GM19035 (cell line): ENCODE results near the gene AKAP12.

ENCODE experiments used
- ATAC-seq: cut with Tn5 transposase; IDR thresholded peaks from one replicate; pipeline ENCODE4 v1.9.1; 2021; ENCODE audit not compliant: unreplicated experiment

The AKAP12 gene, protein sequence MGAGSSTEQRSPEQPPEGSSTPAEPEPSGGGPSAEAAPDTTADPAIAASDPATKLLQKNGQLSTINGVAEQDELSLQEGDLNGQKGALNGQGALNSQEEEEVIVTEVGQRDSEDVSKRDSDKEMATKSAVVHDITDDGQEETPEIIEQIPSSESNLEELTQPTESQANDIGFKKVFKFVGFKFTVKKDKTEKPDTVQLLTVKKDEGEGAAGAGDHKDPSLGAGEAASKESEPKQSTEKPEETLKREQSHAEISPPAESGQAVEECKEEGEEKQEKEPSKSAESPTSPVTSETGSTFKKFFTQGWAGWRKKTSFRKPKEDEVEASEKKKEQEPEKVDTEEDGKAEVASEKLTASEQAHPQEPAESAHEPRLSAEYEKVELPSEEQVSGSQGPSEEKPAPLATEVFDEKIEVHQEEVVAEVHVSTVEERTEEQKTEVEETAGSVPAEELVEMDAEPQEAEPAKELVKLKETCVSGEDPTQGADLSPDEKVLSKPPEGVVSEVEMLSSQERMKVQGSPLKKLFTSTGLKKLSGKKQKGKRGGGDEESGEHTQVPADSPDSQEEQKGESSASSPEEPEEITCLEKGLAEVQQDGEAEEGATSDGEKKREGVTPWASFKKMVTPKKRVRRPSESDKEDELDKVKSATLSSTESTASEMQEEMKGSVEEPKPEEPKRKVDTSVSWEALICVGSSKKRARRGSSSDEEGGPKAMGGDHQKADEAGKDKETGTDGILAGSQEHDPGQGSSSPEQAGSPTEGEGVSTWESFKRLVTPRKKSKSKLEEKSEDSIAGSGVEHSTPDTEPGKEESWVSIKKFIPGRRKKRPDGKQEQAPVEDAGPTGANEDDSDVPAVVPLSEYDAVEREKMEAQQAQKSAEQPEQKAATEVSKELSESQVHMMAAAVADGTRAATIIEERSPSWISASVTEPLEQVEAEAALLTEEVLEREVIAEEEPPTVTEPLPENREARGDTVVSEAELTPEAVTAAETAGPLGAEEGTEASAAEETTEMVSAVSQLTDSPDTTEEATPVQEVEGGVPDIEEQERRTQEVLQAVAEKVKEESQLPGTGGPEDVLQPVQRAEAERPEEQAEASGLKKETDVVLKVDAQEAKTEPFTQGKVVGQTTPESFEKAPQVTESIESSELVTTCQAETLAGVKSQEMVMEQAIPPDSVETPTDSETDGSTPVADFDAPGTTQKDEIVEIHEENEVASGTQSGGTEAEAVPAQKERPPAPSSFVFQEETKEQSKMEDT (N-terminal part only)

GRCh38 chr6:151239603-151240035, at the start of gene AKAP12:
AKAP12 (plus strand) TSS chr6:151239967; CDS start chr6:151240563, 596 bp downstream.
- ATAC-seq, result no peak

DNA sequence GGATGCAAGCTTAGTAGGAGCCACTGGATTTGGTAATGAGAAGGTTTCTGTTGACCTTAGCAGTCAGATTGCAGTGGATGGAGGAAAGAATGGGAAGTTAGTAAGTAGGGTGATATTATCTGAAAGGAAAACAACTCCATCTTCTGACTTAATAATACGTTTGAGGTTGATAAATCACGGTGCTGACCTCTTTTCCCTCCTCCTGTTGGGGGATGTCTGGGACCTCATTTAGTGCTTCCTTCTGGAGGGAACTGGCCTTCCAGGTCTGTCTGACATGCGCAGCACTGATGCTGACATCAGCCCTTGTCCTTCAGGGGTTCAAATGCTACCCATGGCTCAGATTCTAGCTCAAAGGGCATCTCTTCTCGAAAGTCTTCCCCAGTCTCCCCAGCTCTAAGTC, 48.2 kb upstream of the AKAP12 start:
- ATAC-seq, result no peak

GRCh38 chr6:151196555-151196954, 43.2 kb upstream of the AKAP12 start:
- no peak for ATAC-seq

GRCh38 chr6:151197556-151197955, 42.2 kb upstream of the AKAP12 start:
- ATAC-seq, result no peak

- no peak for ATAC-seq
These were observed 39.8 kb upstream of the AKAP12 start for GRCh38 chr6:151199991-151200390.

- no peak for ATAC-seq
These were observed 33.8 kb upstream of the AKAP12 start for GRCh38 chr6:151205721-151206600.

GRCh38 chr6:151207674-151208073, 32.1 kb upstream of the AKAP12 start:
- no peak for ATAC-seq

DNA sequence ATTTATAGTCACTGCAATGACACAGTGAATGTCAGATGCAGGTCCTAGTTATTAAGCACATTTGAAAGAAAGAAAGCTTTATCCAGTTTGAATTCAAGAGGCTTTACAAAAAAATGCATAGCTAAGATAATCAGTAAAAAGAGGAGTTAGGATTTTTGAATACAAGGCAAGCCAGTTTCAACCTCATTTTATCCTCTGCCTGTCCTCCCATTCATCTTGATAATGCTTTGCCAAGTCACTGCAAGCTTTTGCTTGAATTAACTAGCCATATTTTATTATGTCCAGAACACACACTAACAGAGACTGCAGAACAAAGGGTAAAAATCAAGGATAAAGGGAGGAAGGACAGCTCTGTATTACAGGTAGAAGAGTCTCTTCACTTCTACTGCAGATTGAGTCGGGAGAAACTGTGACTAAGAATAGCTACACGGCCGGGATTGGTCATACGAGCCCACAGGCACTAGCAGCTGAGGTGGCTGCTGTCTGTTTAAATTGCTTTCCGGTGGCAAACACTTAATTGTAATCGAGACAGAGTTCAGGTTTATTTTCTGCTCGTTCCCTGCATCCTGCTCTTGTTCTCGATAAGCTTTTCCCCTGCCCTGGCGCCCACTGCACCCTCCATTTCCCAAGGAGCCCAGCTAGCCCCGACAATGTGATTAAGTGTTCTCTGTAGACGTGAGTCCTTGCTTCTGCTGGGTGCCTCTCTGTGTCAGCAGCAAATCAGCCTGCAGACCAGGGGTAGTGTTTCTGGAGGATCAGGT, 30.5 kb upstream of the AKAP12 start:
- no peak for ATAC-seq

DNA sequence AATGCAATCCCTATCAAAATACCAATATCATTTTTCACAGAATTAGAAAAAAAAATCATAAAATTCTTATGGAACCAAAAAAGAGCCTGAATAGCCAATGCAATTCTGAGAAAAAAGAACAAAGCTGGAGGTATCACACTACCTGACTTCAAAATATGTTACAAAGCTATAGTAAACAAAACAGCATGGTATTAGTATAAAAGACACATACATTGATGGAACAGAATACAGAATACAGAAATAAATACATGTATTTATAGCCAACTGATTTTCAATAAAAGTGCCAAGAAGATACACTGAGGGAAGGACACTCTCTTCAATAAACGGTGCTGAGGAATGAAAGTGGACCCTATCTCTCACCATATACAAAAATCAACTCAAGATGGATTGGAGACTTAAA, 28.7 kb upstream of the AKAP12 start:
- ATAC-seq, result no peak

- no peak for ATAC-seq
These were observed 26.4 kb upstream of the AKAP12 start for GRCh38 chr6:151213352-151213751.

DNA sequence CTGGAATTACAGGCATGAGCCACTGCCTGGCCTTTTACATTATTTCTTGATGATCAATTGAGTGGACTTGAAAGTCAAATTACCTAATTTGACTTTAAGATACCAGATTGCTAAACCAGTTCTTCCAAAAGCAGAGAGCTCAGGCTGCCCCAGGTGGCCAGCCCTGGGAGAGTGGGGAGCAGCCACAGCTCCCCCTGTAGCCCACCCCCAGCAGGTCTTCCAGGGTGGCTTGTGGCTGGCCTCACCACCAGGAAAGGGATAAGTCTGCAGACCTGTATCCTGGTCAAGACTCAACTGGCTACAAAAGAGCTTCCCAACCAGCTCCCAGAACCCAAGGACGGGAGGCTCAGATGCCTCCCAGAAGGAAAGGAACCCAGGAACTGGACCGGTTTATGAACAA, 23.8 kb upstream of the AKAP12 start:
- no peak for ATAC-seq

- ATAC-seq, result no peak
These were observed 23.0 kb upstream of the AKAP12 start for GRCh38 chr6:151216804-151217203.

- ATAC-seq, result no peak
These were observed 20.6 kb upstream of the AKAP12 start for GRCh38 chr6:151219192-151219591.

DNA sequence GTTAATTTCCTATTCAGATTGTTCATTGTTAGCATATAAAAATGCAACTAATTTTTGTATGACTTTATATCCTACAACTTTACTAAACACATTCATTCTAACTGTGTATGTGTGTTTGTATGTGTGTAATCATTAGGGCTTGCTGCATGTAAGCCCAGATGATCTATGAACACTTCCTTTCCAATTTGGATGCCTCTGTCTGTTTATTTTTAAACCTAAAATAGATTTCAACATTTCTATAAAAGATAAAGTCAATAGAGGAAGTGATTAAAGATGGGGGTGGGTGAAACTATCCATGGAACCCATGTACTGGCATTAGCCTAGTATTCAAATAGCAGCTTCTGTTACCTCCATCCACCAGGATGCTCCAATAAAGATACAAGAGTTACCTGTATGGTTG, 15.7 kb upstream of the AKAP12 start:
- no peak for ATAC-seq

DNA sequence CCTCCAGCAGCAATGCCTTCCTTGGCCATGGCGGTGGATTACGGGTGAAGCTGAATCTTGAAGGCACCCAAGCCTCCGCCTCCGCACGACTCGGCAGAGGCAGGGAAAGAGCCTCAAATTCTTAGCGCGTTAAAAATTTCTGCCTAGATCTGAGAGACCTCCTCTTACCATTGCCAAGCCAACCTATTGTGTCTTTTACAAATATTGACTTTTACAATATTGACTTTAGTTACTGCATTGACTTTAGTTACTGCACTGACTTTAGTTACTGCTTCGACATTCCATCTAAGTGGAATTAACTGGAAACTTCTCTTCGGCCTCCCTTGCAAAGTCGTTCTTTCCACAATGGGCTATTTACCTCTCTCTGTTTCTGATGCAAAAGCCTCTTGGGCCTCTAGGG, 13.8 kb upstream of the AKAP12 start:
- no peak for ATAC-seq

DNA sequence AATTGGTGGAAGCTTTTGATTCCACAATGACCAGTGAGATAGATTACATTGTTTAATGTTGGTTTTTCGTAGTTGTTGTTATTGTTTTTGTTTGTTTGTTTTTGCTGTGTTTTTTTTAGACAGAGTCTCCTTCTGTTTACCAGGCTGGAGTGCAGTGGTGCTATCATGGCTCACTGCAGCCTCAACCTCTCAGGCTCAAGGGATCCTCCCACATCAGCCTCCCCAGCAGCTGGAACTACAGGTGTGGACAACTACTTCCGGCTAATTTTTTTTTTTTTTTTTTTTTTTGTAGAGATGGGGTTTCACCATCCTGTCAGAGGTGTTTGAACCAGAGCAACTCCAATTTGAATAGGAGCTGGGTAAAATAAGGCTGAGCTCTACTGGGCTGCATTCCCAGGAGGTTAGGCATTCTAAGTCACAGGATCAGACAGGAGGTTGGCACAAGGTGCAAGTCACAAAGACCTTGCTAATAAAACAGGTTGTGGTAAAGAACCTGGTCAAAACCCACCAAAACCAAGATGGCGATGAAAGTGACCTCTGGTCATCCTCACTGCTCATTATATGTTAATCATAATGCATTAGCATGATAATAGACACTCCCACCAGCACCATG, 10.9 kb upstream of the AKAP12 start:
- no peak for ATAC-seq

DNA sequence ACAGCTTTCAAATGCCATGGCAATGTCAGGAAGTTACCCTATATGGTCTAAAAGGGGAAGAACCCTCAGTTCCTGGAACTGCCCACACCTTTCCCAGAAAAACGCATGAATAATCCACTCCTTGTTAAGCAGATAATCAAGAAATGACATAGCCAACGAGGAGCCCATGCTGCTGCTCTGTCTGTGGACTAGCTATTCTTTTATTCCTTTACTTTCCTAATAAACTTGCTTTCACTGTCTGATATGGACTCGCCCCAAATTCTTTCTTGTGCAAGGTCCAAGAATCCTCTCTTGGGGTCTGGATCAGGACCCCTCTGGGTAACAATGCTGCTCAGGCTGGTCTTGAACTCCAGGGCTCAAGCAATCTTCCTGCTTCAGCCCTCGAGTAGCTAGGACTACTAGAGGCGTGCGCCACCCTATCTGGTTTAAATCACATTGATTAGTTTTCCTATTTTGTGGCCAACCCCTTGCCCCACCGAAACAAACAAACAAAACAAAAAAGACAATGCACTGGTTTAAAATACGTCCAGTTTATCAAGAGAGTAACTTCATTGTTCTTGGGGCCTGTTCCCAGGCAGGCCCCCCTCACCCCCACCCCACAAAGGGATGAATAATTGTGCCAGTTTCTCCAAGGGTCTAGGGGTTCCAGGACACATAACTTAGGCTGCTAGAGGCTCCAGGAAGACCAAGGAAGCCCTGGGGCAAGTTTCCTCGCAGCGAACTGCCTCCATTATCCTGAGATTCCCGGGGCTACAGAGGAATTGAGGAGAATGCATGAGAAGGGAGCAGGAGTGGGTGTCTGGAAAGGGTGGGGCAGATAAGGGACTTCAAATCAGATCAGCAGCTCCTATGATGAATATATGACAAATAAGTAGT, 10.1 kb upstream of the AKAP12 start:
- no peak for ATAC-seq

DNA sequence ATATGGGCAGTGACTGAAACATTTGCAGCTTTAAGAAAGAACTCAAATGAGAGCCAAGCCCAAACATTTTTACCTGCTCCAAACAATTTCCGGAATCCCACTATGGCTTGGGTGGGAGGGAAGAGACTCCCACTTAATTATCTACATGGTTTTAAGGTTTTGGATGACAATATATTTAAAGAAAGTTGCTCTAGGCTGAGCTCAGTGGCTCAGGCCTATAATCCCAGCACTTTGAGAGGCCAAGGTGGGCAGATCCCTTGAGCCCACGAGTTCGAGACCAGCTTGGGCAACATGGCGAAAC, 9.5 kb upstream of the AKAP12 start:
- no peak for ATAC-seq
